ENCODE measurements around the gene DNLZ. TPM values are rescaled to one million over a fixed set of nuclear protein-coding genes. Genes with fewer than 3 reads are reported as not detected.
A peak's percentile ranks its signal among the peaks of the same experiment; 100 is the strongest.

Gene DNLZ
- total and polyA plus RNA-seq, 9 of the 15 experiments (the other 6 are each of a cell fraction or from before 2014, with no cell fraction given), result 0.17 to 44.6 (median 3.4) TPM

DNA sequence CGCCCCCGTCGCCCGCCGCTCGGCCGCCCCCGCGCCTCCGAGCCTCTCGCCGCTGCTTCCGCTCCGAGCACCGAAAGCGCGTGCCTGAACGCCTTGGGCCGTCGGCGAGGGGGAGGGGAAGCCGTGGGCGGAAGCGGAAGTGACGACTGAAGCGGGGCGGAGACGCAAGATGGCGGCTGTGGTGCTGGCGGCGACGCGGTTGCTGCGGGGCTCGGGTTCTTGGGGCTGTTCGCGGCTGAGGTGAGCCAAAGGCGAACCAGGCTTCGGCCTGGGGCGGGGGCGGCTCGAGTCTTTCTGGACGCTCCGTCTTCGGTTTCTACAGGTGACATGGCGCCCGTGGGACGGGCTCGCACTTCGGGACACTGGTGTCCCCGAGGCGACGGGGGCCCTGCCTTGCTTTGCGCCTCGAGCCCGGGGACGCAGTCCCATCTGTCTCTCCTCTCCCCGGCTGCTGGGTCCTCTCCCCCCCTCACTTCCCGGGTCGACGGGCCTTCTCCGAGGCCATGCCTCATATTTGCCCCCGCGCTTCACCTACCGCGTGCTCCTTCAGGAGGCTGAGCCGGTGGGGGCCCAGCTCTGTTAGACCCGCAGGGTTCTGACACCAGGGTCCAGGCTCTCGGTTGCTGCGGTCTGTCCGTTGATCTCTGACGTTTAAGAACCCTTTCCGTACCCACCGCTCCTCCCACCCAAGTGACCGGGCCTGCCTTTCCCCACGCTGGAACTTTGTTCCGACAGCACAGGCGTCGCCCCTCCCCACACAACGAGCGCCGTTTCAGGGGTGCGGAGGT is 47.1 kb upstream of the DNLZ start, which contains the start of the genes ENTR1 and PMPCA (continued):
- TF ChIP-seq CTCFL (IDR thresholded peaks at IDR 0.05; ENCODE audit: borderline replicate concordance, insufficient read depth, low read depth, low read length, poor library complexity, severe bottlenecking) (no peak), RAD51 (IDR thresholded peaks at IDR 0.05; ENCODE audit: borderline replicate concordance, low read depth) (no peak), ZNF232 (CRISPR knock-in tag; IDR thresholded peaks at IDR 0.05) (no peak), ZNF184 (CRISPR knock-in tag; IDR thresholded peaks at IDR 0.05) (no peak), CHCHD3 (CRISPR knock-in tag; IDR thresholded peaks at IDR 0.05) (no peak), NCOA6 (IDR thresholded peaks at IDR 0.05) (no peak), TAF15 (IDR thresholded peaks at IDR 0.05; ENCODE audit: low read depth, low read length) (no peak), TRIM25 (IDR thresholded peaks at IDR 0.05; ENCODE audit: borderline replicate concordance) (no peak), NFE2L1 (tag; IDR thresholded peaks at IDR 0.05; ENCODE audit: borderline replicate concordance, low read depth) (no peak), ZSCAN29 (IDR thresholded peaks at IDR 0.05) (no peak), BCLAF1 (IDR thresholded peaks at IDR 0.05; ENCODE audit: borderline replicate concordance in 1 of 2, control insufficient read depth in 1 of 2, low read depth in 2 of 2, low read length in 1 of 2) (no peak), ZNF253 (CRISPR knock-in tag; conservative IDR thresholded peaks at IDR 0.05) (no peak), TFAM (CRISPR knock-in tag; conservative IDR thresholded peaks at IDR 0.05) (no peak), FOXJ3 (CRISPR knock-in tag; IDR thresholded peaks at IDR 0.05) (no peak), XRCC4 (IDR thresholded peaks at IDR 0.05; ENCODE audit: extremely low read depth, insufficient read depth, insufficient read length) (no peak), RBM14 (IDR thresholded peaks at IDR 0.05; ENCODE audit: borderline replicate concordance, insufficient read depth, low read depth, low read length) (no peak)
- TF ChIP-seq, protein P1, sequence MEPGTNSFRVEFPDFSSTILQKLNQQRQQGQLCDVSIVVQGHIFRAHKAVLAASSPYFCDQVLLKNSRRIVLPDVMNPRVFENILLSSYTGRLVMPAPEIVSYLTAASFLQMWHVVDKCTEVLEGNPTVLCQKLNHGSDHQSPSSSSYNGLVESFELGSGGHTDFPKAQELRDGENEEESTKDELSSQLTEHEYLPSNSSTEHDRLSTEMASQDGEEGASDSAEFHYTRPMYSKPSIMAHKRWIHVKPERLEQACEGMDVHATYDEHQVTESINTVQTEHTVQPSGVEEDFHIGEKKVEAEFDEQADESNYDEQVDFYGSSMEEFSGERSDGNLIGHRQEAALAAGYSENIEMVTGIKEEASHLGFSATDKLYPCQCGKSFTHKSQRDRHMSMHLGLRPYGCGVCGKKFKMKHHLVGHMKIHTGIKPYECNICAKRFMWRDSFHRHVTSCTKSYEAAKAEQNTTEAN (CRISPR knock-in tag; IDR thresholded peaks at IDR 0.05), result 0 out of 2 replicates have a peak, but pooled peaks have one; percentile 69

All from K562 (cell line).